HFF-Myc (cell line): ENCODE measurements around the gene RPL37.
"Not testable (repeated sequence)": the region's sequence is repeated elsewhere in the genome, so short reads cannot be mapped to it uniquely, and the experiment has no call there.

Source experiments
- DNase-seq: peaks from one replicate; pipeline ENCODE4 v3.0.0-alpha.2; 2011; ENCODE audit warnings: low read depth; ENCODE audit errors: extremely low read depth
- H3K4me3 ChIP-seq: replicated peaks from 2 replicates; pipeline ENCODE4 v1.5.1; 2011; ENCODE audit warnings: low read depth, mild to moderate bottlenecking, control low read depth, low read length
- CTCF ChIP-seq: IDR thresholded peaks from 2 replicates; pipeline ENCODE4 v1.5.1; 2012; ENCODE audit warnings: mild to moderate bottlenecking, low read depth, low read length, control low read depth; ENCODE audit errors: missing control alignments

The RPL37 gene

GRCh38 chr5:40834849-40835787 lies at the start of gene RPL37:
Gene RPL37 (minus strand): TSS chr5:40835222. CDS start chr5:40835185, 37 bp downstream.
- TF ChIP-seq CTCF: no peak
- DNase-seq: peak; percentile 92
- peak within 1 kb of the TSS; percentile 100 for H3K4me3 ChIP-seq

DNA sequence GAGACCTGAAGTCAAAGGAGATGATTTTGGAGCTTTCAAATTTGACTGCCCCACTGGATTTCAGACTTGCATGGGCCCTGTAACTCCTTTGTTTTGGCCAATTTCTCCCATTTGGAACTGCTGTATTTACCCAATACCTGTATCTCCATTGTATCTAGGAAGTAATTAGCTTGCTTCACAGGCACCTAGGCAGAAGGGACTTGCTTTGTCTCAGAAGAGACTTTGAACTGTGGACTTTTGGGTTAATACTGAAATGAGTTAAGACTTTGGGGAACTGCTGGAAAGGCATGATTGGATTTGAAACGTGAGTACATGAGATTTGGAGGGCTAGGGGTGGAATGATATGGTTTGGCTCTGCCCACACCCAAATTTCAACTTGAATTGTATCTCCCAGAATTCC lies 48.0 kb upstream of the RPL37 start:
- not testable (repeated sequence) for DNase-seq, H3K4me3 ChIP-seq

- TF ChIP-seq CTCF: no peak
- H3K4me3 ChIP-seq: no peak overlapping the region
- no peak for DNase-seq
Measured at GRCh38 chr5:40882291-40882690, 47.3 kb upstream of the RPL37 start.

DNA sequence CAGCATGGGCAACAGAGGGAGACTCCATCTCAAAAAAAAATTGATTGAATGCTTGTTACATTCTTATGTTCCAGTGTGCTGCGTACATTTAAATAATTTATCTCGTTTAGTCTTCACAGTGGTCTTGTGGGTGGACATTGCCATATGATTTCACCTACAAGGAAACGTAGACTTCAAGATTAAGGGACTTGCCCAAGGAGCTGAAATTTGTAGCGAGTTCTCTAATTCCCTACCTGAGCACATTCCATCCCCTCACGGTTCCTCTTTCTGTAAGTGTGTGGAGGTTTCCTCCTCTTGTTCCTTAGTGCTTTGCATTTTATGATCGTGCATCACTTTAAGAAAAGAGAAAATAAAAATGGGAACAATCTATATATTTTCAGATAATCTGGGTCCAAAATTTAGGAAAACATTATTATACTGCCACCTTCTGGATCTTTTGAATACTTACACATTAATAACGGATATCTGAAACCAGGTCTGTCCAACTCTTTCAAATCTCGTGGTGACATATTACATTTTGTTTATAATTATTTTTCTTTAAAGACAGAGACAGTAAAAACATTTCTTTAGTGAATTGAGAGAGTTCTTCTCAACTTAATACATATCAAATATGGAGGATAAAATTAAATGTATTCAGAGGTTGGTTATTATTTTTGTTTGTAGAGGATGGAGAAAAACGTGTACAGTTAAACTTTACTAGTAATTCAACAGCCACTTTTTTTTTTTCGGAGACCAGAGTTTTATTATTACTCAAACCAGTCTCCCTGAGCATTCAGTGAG lies 44.3 kb upstream of the RPL37 start:
- no peak for TF ChIP-seq CTCF
- no peak overlapping the region for H3K4me3 ChIP-seq
- DNase-seq: no peak

DNA sequence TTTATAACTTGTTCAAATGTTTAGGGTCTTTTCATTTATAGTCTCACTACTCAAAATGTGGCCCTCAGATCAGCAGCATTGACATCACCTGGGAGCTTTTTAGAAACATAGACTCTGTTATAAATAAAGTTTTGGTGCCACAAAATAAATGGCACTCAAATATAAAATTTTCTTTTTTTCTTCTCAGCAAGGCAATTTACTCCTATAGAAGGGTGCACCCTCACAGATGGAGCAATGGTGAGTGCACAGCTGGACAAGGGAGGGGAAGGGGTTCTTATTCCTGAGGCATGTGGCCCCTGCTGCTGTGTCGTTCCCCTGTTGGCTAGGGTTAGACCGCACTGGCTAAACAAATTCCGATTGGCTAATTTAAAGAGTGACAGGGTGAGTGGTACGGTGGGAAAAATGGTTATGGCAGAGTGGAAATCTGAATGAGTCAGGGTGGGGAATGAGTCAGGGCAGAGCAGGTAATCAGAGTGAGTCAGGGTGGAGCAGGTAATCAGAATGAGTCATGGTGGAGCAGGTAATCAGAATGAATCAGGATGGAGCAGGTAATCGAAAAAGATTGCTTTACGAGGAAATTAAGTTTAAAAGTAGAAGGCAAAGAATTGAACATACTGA lies 42.5 kb upstream of the RPL37 start:
- TF ChIP-seq CTCF: no peak
- no peak overlapping the region for H3K4me3 ChIP-seq
- DNase-seq: no peak

- H3K4me3 ChIP-seq: no peak overlapping the region
- no peak for DNase-seq
- TF ChIP-seq CTCF: no peak
Measured at GRCh38 chr5:40875958-40876357, 40.9 kb upstream of the RPL37 start.
